GM21717 (cell line): ENCODE measurements around the gene KIDINS220.

Experiments
- ATAC-seq: cut with Tn5 transposase; IDR thresholded peaks from one replicate; pipeline ENCODE4 v1.9.1; 2021; ENCODE audit warnings: mild to moderate bottlenecking, moderate library complexity; ENCODE audit not compliant: unreplicated experiment

Gene KIDINS220

DNA sequence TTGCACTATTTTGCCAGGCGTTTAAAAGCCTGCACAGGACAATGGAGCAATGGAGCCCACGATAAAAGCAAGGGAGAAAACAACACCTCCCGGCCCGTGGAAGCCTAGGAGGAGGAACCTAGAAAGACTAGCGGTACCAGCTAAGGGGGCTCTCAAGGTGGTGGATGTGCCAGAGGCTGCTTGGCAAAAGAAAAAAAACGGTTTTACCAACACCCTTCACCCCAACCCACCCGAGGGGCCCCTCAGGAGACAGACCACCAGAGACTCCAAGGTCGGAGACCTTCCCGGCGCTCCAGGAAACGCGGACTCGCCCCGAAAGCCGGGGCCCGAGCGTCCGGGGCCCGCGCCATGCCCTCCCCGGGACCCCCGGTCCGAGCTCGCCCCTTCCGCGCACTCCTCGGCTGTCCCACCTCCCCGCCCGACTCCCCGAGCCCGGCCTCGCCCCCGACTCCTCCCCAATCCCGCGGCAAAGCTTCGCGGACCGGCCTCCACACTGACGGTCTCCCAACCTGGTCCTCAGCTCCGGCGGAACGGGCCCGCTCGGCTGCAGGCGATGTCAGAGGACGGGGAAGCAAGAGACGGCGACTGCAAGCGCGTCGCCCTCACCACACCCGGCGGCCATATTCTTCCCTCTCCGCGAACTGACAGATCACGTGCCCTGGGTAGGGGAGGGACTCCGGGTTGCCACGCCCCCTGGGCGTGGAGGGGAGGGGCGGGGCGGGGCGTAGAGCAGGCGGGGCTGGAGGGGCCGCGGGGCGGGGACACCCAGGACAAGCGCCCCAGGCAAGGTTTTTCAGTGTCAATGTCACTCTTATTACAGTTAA is at the start of gene KIDINS220:
TSS of gene KIDINS220 (minus strand) at position 643 of the 824 bp plus-strand sequence. CDS start 10,520 bp downstream, outside the sequence.
- peak; percentile 90 for ATAC-seq

DNA sequence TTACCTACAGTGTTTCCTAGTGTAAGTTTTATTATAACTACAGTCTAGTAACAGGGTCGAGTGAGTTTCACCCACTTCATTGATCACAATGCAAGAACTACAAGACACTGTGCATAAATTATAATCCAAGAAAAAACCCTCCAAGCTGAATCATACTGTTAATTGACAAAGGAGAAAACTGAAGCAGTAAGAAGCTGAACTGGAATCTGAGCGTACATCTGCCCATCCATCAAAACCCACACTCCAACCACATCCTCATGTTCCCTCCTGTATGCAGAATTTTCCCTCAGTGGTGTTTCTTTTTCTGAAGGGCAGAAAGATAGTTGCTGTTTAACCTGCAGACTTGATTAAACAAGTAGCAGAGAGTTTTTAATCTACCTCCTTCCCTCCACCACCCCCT is 49.5 kb upstream of the KIDINS220 start:
- ATAC-seq = no peak

DNA sequence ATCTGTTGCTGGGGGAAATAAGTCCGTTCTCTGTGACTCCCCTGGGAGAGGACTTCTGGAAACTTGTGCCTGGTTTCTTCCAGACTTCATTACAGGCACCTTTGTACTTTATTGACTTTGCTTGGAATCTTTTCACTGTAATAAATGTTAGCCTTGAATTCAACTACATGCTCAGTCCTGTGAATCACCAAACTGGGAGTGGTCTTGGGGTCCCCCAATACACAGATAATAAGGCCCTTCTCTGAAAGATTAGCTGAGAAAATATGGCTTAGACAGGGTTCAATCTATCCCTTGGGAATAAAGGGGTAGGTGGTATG is 48.7 kb upstream of the KIDINS220 start:
- ATAC-seq = no peak

DNA sequence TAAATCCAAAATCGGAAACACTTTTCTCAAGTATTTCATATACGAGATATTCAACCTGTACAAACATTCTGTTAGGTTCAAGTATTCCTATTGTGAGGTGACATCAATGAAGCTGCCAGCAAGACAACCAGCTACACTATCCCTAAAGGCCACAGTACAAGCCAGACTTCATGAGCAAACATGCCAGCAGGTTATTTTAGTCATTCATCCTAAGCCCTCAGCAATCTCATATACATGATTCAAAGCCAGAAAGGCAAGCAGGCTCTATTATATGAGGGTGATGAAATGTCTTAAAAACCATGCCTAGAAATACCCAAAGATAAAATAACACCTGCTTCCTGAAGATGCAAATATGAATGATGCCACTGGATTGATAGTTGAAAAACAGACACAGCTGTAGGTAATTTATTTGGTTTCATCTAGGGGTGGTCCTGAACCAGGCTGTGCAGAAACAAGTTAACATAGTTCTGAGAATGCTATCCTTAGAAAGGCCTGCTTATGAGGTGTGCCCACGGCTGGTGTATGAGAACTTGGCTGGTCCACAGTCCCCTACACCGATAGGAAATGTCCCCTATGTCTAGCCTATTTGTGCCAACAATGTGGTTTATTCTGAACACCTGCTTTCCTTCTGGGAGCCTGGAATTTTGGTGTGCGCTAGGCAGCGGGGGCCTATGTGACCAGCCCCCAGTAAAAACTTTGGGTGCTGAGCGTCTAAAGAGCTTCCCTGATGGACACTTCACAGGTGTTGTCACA is 48.2 kb upstream of the KIDINS220 start:
- ATAC-seq = no peak

DNA sequence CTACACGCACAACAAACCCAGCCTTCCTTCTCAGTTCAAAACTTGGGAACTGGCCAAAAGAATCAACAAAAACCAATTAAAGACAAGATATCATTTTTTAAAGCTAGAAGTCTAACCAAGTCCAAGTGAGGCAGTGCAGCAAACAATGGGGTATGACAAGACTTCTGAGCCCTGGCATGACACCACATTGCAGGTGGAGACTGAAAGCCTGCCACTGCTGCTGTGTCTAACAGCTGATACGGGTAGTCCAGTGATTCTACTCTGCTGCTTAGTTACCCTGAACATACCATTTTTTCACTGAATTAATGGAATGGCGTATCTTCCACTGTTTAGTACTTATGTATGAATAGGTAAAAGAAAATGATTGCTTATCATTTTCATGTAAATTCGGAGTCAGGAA is 47.4 kb upstream of the KIDINS220 start:
- no peak for ATAC-seq

DNA sequence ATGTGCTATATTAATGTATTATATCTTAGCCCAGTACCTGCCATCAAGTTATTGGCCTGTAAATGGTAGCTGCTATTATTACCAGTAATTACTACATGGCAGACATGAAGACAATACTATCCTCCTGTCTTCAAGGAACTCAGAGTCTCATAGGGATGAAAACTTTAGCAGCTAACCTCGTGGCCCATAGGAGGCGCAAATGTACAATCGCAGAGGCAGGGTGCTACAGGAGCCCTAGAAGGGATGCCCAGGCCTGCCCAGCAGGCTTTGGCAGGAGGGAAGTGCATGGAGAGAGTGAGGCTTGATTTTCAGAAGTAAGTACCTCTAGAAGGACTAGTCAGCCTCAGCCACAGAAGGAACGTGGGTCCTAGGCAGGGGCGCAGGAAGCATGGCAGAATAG is 44.7 kb upstream of the KIDINS220 start:
- ATAC-seq = no peak

DNA sequence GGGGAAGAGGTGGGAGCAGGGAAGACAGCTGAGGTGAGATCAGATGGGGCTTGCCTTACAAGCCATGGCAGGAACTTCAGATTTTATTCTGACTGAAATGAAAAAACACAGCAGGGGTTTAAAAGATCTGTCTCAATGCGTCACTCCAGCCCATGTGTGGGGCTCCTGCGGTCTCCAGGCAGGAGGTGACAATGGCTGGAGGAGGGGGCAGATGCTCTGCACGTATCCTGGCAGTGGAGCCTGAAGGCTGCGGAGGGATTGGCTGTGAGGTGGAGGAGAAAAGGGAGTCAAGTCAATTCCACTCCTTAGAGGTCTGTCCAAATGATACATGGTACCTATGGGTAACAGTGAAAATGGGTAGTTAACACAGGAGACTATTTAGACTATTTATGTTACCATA is 40.5 kb upstream of the KIDINS220 start:
- no peak for ATAC-seq

DNA sequence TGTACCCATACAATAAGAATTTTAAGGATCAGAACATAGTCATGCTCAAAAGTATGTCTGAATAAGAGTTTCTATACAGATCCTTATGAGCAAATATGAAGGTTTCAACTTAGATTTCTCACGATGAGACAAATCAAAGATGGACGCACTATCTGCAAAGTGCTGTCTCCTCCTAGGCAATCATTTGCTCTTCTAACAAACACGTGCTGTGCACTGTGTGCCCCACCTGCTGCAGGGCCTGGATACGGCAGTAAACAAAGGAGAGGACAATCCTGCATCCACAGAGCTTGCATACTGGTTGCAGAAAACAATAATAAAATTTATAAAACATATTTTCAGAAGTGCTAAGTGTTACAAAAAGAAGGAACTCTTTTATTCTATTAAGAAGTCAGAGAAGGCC is 39.9 kb upstream of the KIDINS220 start:
- no peak for ATAC-seq

DNA sequence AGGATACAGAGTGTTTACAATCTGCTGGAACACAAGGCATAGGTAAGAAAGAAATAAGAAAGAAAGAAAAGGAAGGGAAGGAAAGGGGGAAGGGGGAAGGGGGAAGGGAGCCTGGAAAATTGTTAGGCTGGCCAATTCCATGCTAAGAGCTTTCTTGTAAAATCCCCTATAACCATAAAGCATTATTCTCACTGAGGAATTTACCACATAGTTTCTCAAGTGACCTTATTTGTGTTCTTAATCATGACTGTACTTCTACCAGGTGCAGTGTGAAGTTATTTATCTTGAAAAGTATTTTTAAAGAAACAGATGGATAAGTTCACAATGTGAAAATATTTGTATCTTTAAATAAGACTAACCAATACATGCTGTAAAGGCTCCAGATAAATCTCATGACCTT is 39.2 kb upstream of the KIDINS220 start:
- ATAC-seq = no peak

DNA sequence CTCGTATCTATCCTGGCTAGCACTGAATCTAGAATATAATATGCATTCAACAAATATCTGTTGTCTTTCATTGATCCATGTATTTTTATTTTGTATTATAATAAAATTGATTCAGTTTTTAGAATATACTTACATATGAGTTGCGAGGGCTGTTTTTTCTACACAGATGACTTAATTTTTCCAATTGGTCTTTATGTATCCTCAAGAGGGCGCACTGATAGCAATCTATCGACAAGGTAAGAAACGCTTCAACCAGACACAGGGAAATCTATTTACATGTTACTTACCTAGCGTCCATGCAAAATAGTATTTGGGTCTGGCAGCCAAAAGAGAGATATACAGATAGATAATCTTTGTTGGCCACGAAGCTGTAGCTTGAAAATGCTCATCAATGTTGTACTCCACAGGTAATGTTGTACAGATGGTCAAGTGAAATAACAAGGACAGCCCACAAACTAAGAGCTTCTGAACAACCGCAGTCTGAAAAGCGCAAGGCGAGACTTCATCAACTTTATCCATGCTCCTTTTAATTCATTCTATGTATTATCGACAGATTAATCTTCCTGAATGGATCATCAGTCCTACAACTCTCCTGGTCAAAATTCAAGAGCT is 35.5 kb upstream of the KIDINS220 start:
- no peak for ATAC-seq

DNA sequence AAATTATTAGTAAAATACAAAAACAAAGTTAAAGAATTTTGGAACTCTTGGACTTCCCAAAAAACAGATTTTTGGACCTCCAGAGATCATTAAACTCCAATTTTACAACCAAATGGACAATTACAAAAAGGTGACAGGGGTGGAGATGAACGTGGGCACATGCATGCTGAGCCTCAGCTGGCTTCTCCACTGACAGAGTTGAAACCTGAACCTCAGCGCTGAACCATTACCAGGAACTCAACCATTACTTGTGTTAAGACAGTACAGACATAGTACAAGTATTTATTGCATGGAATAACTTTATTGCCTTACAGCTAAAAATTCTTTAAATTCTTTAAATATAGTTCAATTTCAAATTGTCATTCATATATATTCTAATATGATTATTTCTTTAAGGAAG is 33.0 kb upstream of the KIDINS220 start:
- ATAC-seq = no peak

DNA sequence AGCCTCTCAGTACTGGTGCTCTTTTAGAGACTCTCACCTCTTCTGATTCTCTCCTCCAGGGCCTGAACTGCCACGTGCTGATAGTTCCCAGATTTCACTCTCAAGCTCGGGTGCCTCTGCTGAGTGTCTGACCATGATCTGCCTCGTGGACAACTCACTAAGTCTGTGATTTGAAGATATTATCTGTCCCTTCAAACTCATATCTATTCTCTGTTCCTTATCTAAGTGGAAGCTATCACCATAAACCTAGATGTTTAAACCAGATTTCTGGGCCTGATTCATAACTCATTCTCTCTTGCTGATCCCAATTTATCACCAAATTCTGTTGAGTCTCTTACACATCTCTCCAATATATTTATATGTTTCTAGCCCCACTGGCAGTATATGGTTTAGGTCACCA is 29.9 kb upstream of the KIDINS220 start:
- ATAC-seq = no peak

DNA sequence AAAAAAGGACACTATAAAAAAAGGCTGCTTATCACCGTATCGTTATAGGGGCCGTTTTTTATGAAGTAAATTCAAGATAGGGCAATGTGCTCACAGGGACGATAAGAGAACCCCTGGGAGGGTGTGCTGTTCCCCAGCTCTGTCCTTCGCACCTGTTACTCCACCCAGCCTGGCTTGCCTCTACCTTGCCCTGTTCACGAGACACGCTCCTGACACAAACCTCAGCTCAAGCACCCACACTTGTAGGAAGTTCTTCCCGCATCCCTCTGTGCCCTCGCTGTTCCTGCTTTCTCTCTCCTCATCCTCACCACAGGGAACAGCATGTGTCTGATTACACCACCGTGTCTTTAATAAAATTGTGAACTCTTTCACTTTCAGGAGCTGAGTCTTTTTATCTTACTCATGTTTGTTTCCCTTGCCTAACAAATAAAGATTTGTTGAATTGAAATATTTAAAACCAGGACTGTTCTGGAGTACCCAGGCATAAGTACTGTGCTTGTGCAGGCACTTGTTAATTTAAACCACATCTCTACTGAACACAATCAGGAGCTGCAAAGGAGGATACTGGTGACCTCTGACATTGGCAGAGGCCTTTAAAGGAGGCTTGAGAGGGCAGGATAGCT is 26.0 kb upstream of the KIDINS220 start:
- no peak for ATAC-seq

DNA sequence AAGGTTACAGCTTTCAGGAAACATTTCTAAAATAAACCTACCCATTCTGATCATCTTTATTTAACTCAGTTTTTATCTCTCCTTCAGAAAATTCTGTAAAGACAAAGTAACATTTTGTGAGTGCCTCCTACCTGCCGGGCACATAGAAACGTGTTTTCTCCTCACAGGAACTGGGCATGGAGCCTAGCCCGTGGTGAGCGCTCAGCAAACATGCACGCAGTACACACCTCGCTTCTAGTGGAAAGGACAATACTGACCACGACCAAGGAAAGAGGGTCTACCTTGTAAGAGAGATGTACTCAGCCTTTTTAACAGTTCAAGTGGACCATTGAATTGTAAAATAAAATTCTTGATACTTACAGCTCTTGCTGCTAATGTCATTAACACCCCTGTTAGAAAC is 24.8 kb upstream of the KIDINS220 start:
- no peak for ATAC-seq

DNA sequence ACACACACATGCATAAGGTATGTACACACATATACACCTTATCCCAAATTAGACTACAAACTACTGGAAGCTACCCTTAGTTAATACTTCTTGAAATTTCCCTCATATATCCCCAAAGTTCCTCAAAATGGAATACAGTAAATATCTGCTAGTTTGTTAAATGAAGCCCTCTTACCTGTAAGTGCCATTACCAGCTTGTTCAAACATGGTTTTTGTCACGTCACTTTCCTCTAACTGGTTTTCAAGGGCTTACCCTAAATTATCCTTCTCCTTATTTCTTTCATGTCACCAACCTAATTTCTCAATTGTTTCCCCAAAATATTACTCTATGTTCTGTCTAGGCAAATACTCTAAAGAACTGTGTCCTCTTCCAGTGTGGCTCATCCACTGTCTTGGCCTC is 24.4 kb upstream of the KIDINS220 start:
- no peak for ATAC-seq

DNA sequence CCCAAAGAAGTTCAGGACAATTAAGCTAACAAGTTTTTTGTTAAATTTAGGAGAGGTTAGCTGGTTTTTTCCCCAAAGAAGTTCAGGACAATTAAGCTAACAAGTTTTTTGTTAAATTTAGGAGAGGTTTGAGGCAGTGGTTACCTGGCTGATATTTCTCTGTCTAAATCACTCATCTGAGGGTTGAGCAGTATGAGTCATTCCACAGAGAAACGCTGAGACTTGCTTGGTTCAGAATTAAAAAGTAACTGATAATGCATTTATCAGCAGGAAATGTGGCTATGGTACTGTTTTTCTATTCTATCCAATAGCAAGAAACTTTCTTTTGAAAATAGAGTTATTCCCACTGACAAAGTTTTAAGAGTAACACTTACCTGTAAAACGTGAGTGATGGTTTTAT is 22.8 kb upstream of the KIDINS220 start:
- ATAC-seq = no peak

DNA sequence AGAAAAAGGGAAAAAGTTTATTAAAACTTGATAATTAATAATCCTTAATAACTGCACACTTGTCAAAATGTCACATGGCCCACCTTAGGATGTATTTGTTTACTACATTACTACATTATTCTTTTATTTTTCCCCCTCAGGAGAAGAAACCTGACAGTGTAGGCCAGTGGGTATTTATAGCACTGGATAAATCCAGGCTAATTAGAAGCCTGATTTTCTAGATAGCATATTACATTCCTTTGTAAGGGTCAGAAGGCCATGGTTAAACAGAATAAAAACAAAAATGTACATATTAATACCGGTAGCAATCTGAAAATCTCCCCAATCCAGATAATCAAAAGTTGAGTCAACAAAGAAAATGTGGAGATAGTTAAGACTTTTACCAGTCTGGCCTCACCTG is 21.5 kb upstream of the KIDINS220 start:
- no peak for ATAC-seq

DNA sequence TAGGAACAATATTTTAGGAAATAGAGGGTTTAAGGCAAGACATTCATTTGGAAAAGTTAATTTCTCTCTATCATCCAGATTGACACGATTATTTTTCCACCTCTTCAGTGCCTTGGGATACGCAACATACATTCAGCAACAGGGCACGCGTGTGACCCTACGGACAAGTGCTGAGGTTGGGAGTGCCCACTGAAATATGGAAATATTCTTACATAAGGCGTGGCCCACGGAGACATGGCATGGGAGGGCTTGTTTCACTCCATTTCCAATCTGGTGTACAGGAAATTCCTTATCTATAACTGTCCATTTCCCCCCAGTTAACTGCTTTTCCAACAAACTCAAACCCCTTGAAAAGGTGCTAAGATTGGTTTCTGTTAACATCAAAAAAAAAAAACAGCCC is 20.9 kb upstream of the KIDINS220 start:
- ATAC-seq = no peak

DNA sequence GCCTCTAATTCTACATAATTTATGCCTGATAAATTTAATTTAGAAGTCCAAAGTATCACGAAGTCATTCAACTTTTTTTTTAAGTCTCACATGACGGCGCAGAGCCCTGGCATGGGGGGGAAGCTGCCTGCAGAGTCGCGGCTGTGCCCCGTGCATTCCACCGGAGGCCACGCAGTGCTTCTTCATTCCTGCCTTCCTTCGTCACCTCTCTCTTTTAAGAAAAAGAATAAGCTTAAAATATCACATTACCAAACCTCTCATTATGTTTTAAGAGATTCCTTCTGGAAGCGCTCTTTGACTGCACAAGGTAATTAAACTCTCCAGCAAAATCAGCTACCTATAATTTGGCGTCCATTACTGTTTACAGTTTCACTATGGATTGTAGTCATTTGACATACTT is 20.3 kb upstream of the KIDINS220 start:
- ATAC-seq = no peak

DNA sequence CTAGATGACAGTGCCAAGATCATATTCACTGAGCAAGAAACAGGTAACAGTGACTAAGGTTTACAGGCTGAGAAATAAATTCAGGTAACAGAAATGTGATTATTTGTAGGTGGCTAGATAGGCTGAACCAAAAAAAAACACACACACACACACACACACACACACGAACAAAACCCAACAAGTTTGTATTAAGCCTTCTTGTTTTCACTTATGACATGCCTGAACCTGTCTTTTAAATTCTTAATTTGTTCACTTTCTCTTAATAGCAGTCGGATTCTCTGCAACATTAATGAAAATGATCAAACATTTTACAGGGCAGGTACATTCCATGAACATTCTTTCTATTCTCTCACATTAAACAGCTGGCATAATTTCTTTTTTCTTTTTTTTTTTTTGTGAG is 18.8 kb upstream of the KIDINS220 start:
- ATAC-seq = no peak

DNA sequence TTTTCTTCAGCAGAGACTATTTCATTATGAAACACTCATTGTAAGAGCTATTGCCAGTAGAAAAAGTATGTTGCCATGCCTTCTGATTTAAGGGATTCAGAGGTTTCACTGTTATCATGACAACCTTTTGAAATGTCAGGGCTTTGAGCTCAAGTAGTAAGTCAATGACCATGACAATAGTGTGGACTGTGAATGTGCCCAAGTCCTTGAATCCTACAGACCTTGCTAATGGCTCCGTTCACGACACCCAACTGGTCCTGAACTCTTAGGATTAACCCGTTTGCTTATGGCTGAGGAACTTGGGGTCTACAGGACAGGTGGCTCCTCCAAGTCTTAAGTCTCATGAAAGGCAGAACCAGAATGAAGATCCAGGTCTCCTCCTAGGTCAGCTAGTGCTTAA is 17.6 kb upstream of the KIDINS220 start:
- no peak for ATAC-seq

DNA sequence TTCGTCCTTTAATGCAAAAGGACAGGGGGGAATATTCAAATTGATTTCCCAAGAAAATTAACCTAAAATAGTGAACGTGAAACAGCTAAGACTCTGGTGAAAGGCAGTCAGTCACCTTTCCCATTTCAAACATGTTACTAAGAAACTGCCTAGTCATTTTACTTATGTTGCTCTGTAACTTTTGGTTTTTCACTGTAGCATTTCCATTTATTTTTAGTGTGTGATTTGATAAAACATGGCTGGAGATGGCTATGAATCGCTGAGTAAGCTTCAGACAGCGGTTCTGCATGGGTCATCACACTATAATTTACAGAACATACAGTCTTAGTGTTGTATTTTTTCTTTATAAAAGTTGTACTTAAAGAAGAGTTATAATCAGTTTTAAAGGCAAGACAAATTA is 16.0 kb upstream of the KIDINS220 start:
- no peak for ATAC-seq
